Fibroblast of the aortic adventitia (primary cell): ENCODE data around the gene FZD2. TPM values are rescaled to one million over a fixed set of nuclear protein-coding genes. Genes with fewer than 3 reads are reported as not detected.

Experiments used
- DNase-seq: peaks from one replicate; pipeline ENCODE4 v3.0.0-alpha.2; 2010; ENCODE audit warnings: low read depth
- H3K4me3 ChIP-seq: 2 replicates; pipeline ENCODE4 v1.5.1; 2011; ENCODE audit warnings: low read depth, mild to moderate bottlenecking, control low read depth, low read length, moderate library complexity
- total RNA-seq: library from RNA; depleted of rRNA; stranded (reverse); fragments of >200 nt; gene quantifications from 2 replicates; pipeline ENCODE4 v1.2.3, GENCODE V29; 2012; ENCODE audit warnings: low replicate concordance
- TF ChIP-seq, protein P1 (sequence below): IDR thresholded peaks from 2 replicates; pipeline ENCODE4 v1.5.1; 2011; ENCODE audit warnings: mild to moderate bottlenecking, low read length, control low read depth, inconsistent platforms; ENCODE audit not compliant: insufficient read depth

Gene FZD2
- total RNA-seq, 1 donor = 16.4 TPM

DNA sequence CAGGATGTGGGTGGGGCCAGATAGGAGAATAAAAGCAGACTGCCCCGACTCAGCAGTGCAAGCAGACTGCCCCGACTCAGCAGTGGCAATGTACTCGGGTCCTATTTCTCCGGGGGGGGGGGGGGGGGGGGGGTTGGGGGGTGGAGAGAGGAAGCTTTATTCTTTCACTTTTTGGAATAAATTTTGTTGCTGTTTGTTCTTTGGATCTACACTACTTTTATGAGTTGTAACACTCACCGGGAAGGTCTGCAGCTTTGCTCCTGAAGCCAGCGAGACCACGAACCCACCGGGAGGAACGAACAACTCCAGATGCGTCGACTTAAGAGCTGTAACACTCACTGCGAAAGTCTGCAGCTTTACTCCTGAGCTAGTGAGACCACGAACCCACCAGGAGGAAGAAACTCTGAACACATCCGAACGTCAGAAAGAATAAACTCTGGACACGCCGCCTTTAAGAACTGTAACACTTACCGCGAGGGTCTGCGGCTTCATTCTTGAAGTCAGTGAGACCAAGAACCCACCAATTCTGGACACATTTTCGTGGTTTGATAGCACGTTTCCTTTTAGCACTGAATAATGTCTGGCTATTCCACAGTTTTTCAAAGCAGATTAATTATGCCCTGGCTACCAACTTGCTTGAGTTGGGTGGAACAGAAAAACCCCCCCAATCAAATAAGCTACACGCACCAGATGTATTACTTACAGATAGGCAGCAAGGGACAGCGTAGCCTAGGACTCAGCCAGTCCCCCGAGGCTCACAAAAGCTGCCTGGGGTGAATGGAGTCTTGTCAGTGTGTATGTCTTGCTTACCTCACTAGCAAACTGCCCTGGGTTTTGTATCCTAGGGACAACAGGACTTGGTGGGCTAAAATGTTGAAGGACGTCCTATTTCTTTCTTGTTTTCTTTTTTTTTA is 11.9 kb downstream of the FZD2 start:
- TF ChIP-seq, protein P1, sequence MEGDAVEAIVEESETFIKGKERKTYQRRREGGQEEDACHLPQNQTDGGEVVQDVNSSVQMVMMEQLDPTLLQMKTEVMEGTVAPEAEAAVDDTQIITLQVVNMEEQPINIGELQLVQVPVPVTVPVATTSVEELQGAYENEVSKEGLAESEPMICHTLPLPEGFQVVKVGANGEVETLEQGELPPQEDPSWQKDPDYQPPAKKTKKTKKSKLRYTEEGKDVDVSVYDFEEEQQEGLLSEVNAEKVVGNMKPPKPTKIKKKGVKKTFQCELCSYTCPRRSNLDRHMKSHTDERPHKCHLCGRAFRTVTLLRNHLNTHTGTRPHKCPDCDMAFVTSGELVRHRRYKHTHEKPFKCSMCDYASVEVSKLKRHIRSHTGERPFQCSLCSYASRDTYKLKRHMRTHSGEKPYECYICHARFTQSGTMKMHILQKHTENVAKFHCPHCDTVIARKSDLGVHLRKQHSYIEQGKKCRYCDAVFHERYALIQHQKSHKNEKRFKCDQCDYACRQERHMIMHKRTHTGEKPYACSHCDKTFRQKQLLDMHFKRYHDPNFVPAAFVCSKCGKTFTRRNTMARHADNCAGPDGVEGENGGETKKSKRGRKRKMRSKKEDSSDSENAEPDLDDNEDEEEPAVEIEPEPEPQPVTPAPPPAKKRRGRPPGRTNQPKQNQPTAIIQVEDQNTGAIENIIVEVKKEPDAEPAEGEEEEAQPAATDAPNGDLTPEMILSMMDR = no peak
- DNase-seq = no peak
- no peak overlapping the region for H3K4me3 ChIP-seq

- peak; percentile 33 for DNase-seq
- TF ChIP-seq, protein P1 = no peak
- no peak overlapping the region for H3K4me3 ChIP-seq
Observed at GRCh38 chr17:44572801-44573200, 15.5 kb downstream of the FZD2 start.

GRCh38 chr17:44575403-44575802 is 18.1 kb downstream of the FZD2 start:
- H3K4me3 ChIP-seq = no peak overlapping the region
- DNase-seq = peak; percentile 45
- TF ChIP-seq, protein P1 = no peak

- no peak overlapping the region for H3K4me3 ChIP-seq
- TF ChIP-seq, protein P1 = no peak
- DNase-seq = no peak
Observed at GRCh38 chr17:44578947-44579346, 21.7 kb downstream of the FZD2 start.

GRCh38 chr17:44581868-44582267 is 24.6 kb downstream of the FZD2 start:
- TF ChIP-seq, protein P1 = peak; percentile 39
- DNase-seq = no peak
- no peak overlapping the region for H3K4me3 ChIP-seq

GRCh38 chr17:44584443-44584842 is 27.2 kb downstream of the FZD2 start:
- no peak for DNase-seq
- TF ChIP-seq, protein P1 = no peak
- H3K4me3 ChIP-seq = no peak overlapping the region

DNA sequence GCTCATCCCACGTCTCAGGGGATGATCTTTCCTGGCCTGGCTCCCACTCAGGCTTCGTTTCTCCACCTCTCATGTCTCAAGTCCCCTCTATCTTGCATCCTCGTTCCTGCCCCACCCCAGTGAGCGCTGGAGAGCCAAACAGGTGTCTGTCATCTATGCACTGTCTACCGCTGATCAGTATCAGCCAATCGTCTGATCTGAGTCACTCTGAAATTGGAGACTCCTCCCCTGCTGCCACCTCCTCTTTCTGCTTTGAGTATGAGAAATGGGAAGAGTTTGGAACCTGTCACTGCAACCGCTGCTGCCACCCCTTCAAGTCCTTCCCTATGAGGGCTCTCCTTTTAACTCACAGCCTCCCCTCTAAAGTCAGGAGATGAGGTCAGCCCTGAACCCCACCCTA is 28.0 kb downstream of the FZD2 start:
- no peak for DNase-seq
- TF ChIP-seq, protein P1 = no peak
- H3K4me3 ChIP-seq = no peak overlapping the region
